Spleen (tissue), 11 donors: Measurements from ENCODE around the gene HOXD4. TPM values are rescaled to one million over a fixed set of nuclear protein-coding genes. Genes with fewer than 3 reads are reported as not detected.

Experiments
- DNase-seq: peaks from one replicate; pipeline ENCODE4 v3.0.0-alpha.2; 2020
- H3K27ac ChIP-seq, 8 donors: fragments of 200-600 bp; sonication (generic) in 7 of 8; 1 replicate in 4 of 8; 2 replicates in 4 of 8; pipeline versions ENCODE4 v1.5.0 to v1.8.0; 2016 to 2021; ENCODE audit warnings: inconsistent platforms in 4 of 8, mild to moderate bottlenecking in 4 of 8, moderate library complexity in 1 of 8
- H3K27me3 ChIP-seq, 7 donors: fragments of 200-600 bp; sonication (generic) in 6 of 7; replicated peaks in 1 of 7; 1 replicate in 4 of 7; 2 replicates in 3 of 7; pipeline versions ENCODE4 v1.5.0 to v1.8.0; 2016 to 2021; ENCODE audit warnings: inconsistent platforms in 3 of 7, mild to moderate bottlenecking in 1 of 7
- H3K36me3 ChIP-seq, 6 donors: fragments of 200-600 bp; sonication (generic) in 5 of 6; 1 replicate in 4 of 6; 2 replicates in 2 of 6; pipeline versions ENCODE4 v1.5.0 to v1.8.0; 2016 to 2021; ENCODE audit warnings: inconsistent platforms in 2 of 6
- H3K4me1 ChIP-seq, 6 donors: fragments of 200-600 bp; sonication (generic) in 5 of 6; 1 replicate in 3 of 6; 2 replicates in 3 of 6; pipeline versions ENCODE4 v1.5.0 to v1.8.0; 2016 to 2021; ENCODE audit warnings: inconsistent platforms in 3 of 6
- H3K4me3 ChIP-seq, 8 donors: fragments of 200-600 bp; sonication (generic) in 7 of 8; 1 replicate in 4 of 8; 2 replicates in 4 of 8; pipeline versions ENCODE4 v1.5.0 to v1.8.0; 2016 to 2021; ENCODE audit warnings: inconsistent platforms in 4 of 8, mild to moderate bottlenecking in 4 of 8, moderate library complexity in 2 of 8
- H3K9me3 ChIP-seq, 8 donors: fragments of 200-600 bp; sonication (generic) in 7 of 8; 1 replicate in 4 of 8; 2 replicates in 4 of 8; pipeline versions ENCODE4 v1.5.0 to v1.8.0; 2016 to 2021; ENCODE audit warnings: inconsistent platforms in 4 of 8
- CTCF ChIP-seq, 11 experiments: fragments of 200-600 bp in 7 of 11; fragments of 450-650 bp in 4 of 11; sonication (generic) in 4 of 11; IDR thresholded peaks in 8 of 11; conservative IDR thresholded peaks in 3 of 11; 1 replicate in 7 of 11; 2 replicates in 4 of 11; pipeline versions ENCODE4 v1.4.0 to v1.8.0; 2016 to 2021; ENCODE audit warnings: antibody characterized with exemption in 11 of 11, inconsistent platforms in 4 of 11, mild to moderate bottlenecking in 1 of 11
- POLR2A ChIP-seq, 3 donors: fragments of 450-650 bp; IDR thresholded peaks; one replicate each; pipeline ENCODE4 v1.5.1; 2017; ENCODE audit warnings: antibody characterized with exemption in 3 of 3, mild to moderate bottlenecking in 1 of 3
- POLR2AphosphoS5 ChIP-seq, 3 donors: sonication (generic); formaldehyde crosslinking; IDR thresholded peaks; one replicate each; pipeline ENCODE4 v1.5.1; 2017; ENCODE audit warnings: antibody characterized with exemption in 3 of 3
- WGBS, 5 donors: extraction: QIAGEN DNeasy Blood & Tissue Kit in 3 of 5; methylation state at CpG; one replicate each; pipeline versions ENCODE4 v1.1.5 to v1.1.7; 2013 to 2018; 5-methylcytosine and 5-hydroxymethylcytosine counted together
- intact Hi-C: fragments of 100-400 bp; cut with DNase I; formaldehyde crosslinking; loops from one replicate; pipeline ENCODE4 v1.15.0; 2023; ENCODE audit warnings: low total_unique reads
- polyA plus RNA-seq, 3 donors: library from polyadenylated mRNA; stranded (reverse); fragments of 200-250 nt; gene quantifications; one replicate each; pipeline ENCODE4 v1.2.1, GENCODE V29; 2013
- total RNA-seq, 7 donors: library from RNA; depleted of rRNA in 3 of 7; stranded (reverse); fragments of >200 nt in 3 of 7; fragmentation: NEBNext Ultra II Directional in 4 of 7; extraction: Animal tissue kit (Norgen Biotek cat#: 25700) in 4 of 7; gene quantifications; one replicate each; pipeline versions ENCODE4 v1.1.0 to v1.2.1, GENCODE V29; 2016 to 2021
- donor health status: healthy with polysubstance abuse.
- donor health status: DM: no; HTN: no; CAD: no; lungs with moderate emphysema.
- donor health status: DM: no; HTN: no; CAD: no.
- donor health status: Bipolar disorder and iron deficiency.
- donor health status: healthy.
- donor health status: DM: no; HTN: no; CAD: no.
- donor health status: DM: yes; HTN: yes; CAD: no.

Gene HOXD4
- total and polyA plus RNA-seq, 10 donors = 0.88 to 9.8 (median 6.5) TPM

GRCh38 chr2:176182671-176183070, 31.3 kb downstream of the HOXD4 start:
- Histone ChIP-seq H3K27me3 (peaks cover 0 to 98% (median 23%) of the 10 kb centered on the region in 7 donors), H3K9me3 (no peaks in the 10 kb centered on the region), H3K27ac (no peak overlapping the region), H3K4me1 (peaks cover 6 to 23% (median 15%) of the 10 kb centered on the region in 6 donors), H3K36me3 (no peaks in the 10 kb centered on the region), H3K4me3 (no peak overlapping the region)
- DNase-seq = no peak
- WGBS, 5 donors = 72 to 81% (median 74%) methylated on average over 3 of the region's 3 CpGs
- TF ChIP-seq CTCF (IDR thresholded peaks at IDR 0.05 in 8 of 11, conservative IDR thresholded peaks at IDR 0.05 in 3 of 11) (no peak), POLR2A (IDR thresholded peaks at IDR 0.05) (no peak), POLR2AphosphoS5 (IDR thresholded peaks at IDR 0.05) (no peak)
- intact Hi-C loops = no loop called here

GRCh38 chr2:176184749-176185148, 33.4 kb downstream of the HOXD4 start:
- no peaks in the 10 kb centered on the region for H3K9me3 ChIP-seq
- H3K4me3 ChIP-seq = no peak overlapping the region
- no peaks in the 10 kb centered on the region for H3K36me3 ChIP-seq
- TF ChIP-seq POLR2A (IDR thresholded peaks at IDR 0.05) = no peak
- TF ChIP-seq POLR2AphosphoS5 (IDR thresholded peaks at IDR 0.05) = no peak
- no peak for TF ChIP-seq CTCF (IDR thresholded peaks at IDR 0.05 in 8 of 11, conservative IDR thresholded peaks at IDR 0.05 in 3 of 11)
- H3K4me1 ChIP-seq = peaks cover 17 to 29% (median 25%) of the 10 kb centered on the region in 6 donors
- intact Hi-C loops = no loop called here
- no peak for DNase-seq
- WGBS, 5 donors = 62 to 78% (median 66%) methylated on average over 2 of the region's 2 CpGs
- no peak overlapping the region for H3K27ac ChIP-seq
- H3K27me3 ChIP-seq = peaks cover 11 to 98% (median 23%) of the 10 kb centered on the region in 7 donors

GRCh38 chr2:176186024-176186423, 34.7 kb downstream of the HOXD4 start:
- no peak overlapping the region for H3K4me3 ChIP-seq
- H3K36me3 ChIP-seq = no peaks in the 10 kb centered on the region
- WGBS, 5 donors = 88 to 96% (median 89%) methylated on average over 2 of the region's 2 CpGs
- no peaks in the 10 kb centered on the region for H3K9me3 ChIP-seq
- H3K4me1 ChIP-seq = peaks cover 18 to 34% (median 28%) of the 10 kb centered on the region in 6 donors
- no peak for DNase-seq
- intact Hi-C loops = no loop called here
- H3K27me3 ChIP-seq = peaks cover 11 to 98% (median 35%) of the 10 kb centered on the region in 7 donors
- no peak for TF ChIP-seq CTCF (IDR thresholded peaks at IDR 0.05 in 8 of 11, conservative IDR thresholded peaks at IDR 0.05 in 3 of 11)
- no peak for TF ChIP-seq POLR2AphosphoS5 (IDR thresholded peaks at IDR 0.05)
- no peak for TF ChIP-seq POLR2A (IDR thresholded peaks at IDR 0.05)
- H3K27ac ChIP-seq = no peak overlapping the region

- intact Hi-C loops = no loop called here
- peak overlapping the region in 6 of 8 donors; percentile 62 to 80 (median 68) for H3K27ac ChIP-seq
- peaks cover 18 to 34% (median 28%) of the 10 kb centered on the region in 6 donors for H3K4me1 ChIP-seq
- no peaks in the 10 kb centered on the region for H3K36me3 ChIP-seq
- WGBS, 5 donors = 2 to 7% (median 4%) methylated on average over 9 to 13 of the region's 13 CpGs
- TF ChIP-seq CTCF (IDR thresholded peaks at IDR 0.05 in 8 of 11, conservative IDR thresholded peaks at IDR 0.05 in 3 of 11) (no peak), POLR2A (IDR thresholded peaks at IDR 0.05) (no peak), POLR2AphosphoS5 (IDR thresholded peaks at IDR 0.05) (no peak)
- DNase-seq = no peak
- no peaks in the 10 kb centered on the region for H3K9me3 ChIP-seq
- peaks cover 11 to 99% (median 48%) of the 10 kb centered on the region in 7 donors for H3K27me3 ChIP-seq
- peak overlapping the region; percentile 36 to 77 (median 55) for H3K4me3 ChIP-seq
These were observed 36.0 kb downstream of the HOXD4 start for GRCh38 chr2:176187200-176187898.
